ENCODE results near the gene POLR2F. TPM values are rescaled to one million over a fixed set of nuclear protein-coding genes. Genes with fewer than 3 reads are reported as not detected.

POLR2F gene
- total and polyA plus RNA-seq, 12 donors = 39.7 to 205 (median 88.6) TPM

- DNase-seq = peak in 3 of 7 donors; percentile 36 to 58 (median 39)
- WGBS, 4 donors = 59 to 68% (median 63%) methylated on average over 24 to 27 of the region's 27 CpGs
- H3K4me1 ChIP-seq (replicated peaks in 1 of 2) = no peaks in the 10 kb centered on the region
- TF ChIP-seq POLR2A (IDR thresholded peaks at IDR 0.05) = no peak
- TF ChIP-seq, protein P1, sequence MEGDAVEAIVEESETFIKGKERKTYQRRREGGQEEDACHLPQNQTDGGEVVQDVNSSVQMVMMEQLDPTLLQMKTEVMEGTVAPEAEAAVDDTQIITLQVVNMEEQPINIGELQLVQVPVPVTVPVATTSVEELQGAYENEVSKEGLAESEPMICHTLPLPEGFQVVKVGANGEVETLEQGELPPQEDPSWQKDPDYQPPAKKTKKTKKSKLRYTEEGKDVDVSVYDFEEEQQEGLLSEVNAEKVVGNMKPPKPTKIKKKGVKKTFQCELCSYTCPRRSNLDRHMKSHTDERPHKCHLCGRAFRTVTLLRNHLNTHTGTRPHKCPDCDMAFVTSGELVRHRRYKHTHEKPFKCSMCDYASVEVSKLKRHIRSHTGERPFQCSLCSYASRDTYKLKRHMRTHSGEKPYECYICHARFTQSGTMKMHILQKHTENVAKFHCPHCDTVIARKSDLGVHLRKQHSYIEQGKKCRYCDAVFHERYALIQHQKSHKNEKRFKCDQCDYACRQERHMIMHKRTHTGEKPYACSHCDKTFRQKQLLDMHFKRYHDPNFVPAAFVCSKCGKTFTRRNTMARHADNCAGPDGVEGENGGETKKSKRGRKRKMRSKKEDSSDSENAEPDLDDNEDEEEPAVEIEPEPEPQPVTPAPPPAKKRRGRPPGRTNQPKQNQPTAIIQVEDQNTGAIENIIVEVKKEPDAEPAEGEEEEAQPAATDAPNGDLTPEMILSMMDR (IDR thresholded peaks at IDR 0.05) = no peak
- H3K27me3 ChIP-seq = no peaks in the 10 kb centered on the region
- no peaks in the 10 kb centered on the region for H3K36me3 ChIP-seq (replicated peaks in 1 of 2)
- intact Hi-C loops (cut with DNase I) = no loop called here
- H3K9me3 ChIP-seq (replicated peaks in 1 of 3) = no peaks in the 10 kb centered on the region
- no peak overlapping the region for H3K4me3 ChIP-seq
- H3K27ac ChIP-seq = no peak overlapping the region
Observed at GRCh38 chr22:37985751-37986281, 32.3 kb downstream of the POLR2F start.

DNA sequence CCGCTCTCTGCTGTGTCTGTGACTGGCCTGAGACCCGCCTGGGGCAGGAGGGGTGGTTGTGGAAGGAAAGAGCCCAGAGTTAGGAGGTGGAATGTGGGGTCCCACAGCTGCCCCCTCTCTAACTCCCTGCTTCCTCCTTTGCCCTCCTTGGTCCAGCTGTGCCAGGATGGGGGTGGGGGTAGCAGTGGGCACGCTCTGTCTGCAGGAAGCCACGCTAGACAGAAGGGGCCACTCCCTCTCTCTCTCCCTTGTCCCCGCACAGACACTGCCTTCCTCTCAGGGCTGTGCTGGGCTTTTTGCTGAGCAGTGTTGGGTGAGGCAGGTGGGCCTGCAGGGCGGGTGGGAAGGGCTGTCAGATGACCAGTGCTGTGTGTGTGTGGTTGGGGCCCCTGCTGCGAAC lies 32.9 kb downstream of the POLR2F start:
- TF ChIP-seq POLR2A (IDR thresholded peaks at IDR 0.05) = no peak
- TF ChIP-seq, protein P1 (IDR thresholded peaks at IDR 0.05) = no peak
- intact Hi-C loops (cut with DNase I) = no loop called here
- H3K4me1 ChIP-seq (replicated peaks in 1 of 2) = no peaks in the 10 kb centered on the region
- no peaks in the 10 kb centered on the region for H3K27me3 ChIP-seq
- DNase-seq = no peak
- H3K27ac ChIP-seq = no peak overlapping the region
- H3K9me3 ChIP-seq (replicated peaks in 1 of 3) = no peaks in the 10 kb centered on the region
- no peaks in the 10 kb centered on the region for H3K36me3 ChIP-seq (replicated peaks in 1 of 2)
- 84 to 93% (median 86%) methylated on average over 3 to 7 of the region's 7 CpGs for WGBS, 4 donors
- H3K4me3 ChIP-seq = no peak overlapping the region

- Histone ChIP-seq H3K27ac (no peak overlapping the region), H3K9me3 (replicated peaks in 1 of 3) (no peaks in the 10 kb centered on the region), H3K4me3 (no peak overlapping the region), H3K36me3 (replicated peaks in 1 of 2) (no peaks in the 10 kb centered on the region), H3K4me1 (replicated peaks in 1 of 2) (no peaks in the 10 kb centered on the region), H3K27me3 (no peaks in the 10 kb centered on the region)
- 88 to 95% (median 91%) methylated on average over 12 to 14 of the region's 14 CpGs for WGBS, 4 donors
- intact Hi-C loops (cut with DNase I) = no loop called here
- no peak for DNase-seq
- TF ChIP-seq, protein P1 (IDR thresholded peaks at IDR 0.05) = no peak
- no peak for TF ChIP-seq POLR2A (IDR thresholded peaks at IDR 0.05)
Observed at GRCh38 chr22:37989146-37990045, 35.9 kb downstream of the POLR2F start.

DNA sequence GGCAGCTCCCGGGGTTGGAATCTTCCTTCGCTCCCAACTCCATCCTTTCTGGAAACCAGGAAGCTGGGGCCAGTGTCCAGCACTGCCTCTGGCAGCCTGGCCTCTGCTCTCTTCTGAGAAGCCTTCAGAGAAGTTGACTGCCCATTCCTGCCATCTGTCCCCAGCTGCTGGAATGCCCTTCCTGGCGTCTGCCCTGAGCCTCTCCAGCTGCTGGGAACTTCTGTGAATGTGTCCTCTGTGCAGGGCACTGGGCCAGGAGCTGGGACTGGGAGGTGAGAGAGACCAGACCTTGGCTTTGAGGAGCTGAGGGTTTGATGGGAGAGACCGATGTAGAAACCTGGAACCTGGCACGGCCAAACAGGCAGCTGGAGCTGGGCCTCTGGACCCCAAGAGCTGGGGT lies 36.8 kb downstream of the POLR2F start:
- no peaks in the 10 kb centered on the region for H3K9me3 ChIP-seq (replicated peaks in 1 of 3)
- H3K27me3 ChIP-seq = no peaks in the 10 kb centered on the region
- TF ChIP-seq POLR2A (IDR thresholded peaks at IDR 0.05) = no peak
- no peak overlapping the region for H3K4me3 ChIP-seq
- DNase-seq = peak in 2 of 7 donors; percentile 31 to 56
- H3K36me3 ChIP-seq (replicated peaks in 1 of 2) = no peaks in the 10 kb centered on the region
- no peaks in the 10 kb centered on the region for H3K4me1 ChIP-seq (replicated peaks in 1 of 2)
- WGBS, 4 donors = 77 to 84% (median 81%) methylated on average over 3 to 5 of the region's 5 CpGs
- intact Hi-C loops (cut with DNase I) = no loop called here
- H3K27ac ChIP-seq = no peak overlapping the region
